HG02798 (cell line): ENCODE results near the gene JAZF1.
A peak's percentile ranks its signal among the peaks of the same experiment; 100 is the strongest.

ENCODE experiments used
- ATAC-seq: cut with Tn5 transposase; IDR thresholded peaks from one replicate; pipeline ENCODE4 v1.9.1; 2021; ENCODE audit warnings: mild to moderate bottlenecking; ENCODE audit not compliant: unreplicated experiment, poor library complexity

The JAZF1 gene

GRCh38 chr7:28083164-28083997 lies 97.2 kb downstream of the JAZF1 start:
- no peak for ATAC-seq

GRCh38 chr7:28082071-28082470 lies 98.5 kb downstream of the JAZF1 start:
- no peak for ATAC-seq

- ATAC-seq, result no peak
These were observed 99.6 kb downstream of the JAZF1 start for GRCh38 chr7:28081016-28081415.

- ATAC-seq, result no peak
These were observed 102.3 kb downstream of the JAZF1 start for GRCh38 chr7:28078036-28078901.

GRCh38 chr7:28077616-28078015 lies 103.0 kb downstream of the JAZF1 start:
- no peak for ATAC-seq

- ATAC-seq, result no peak
These were observed 104.0 kb downstream of the JAZF1 start for GRCh38 chr7:28076423-28077200.

GRCh38 chr7:28075674-28076358 lies 104.8 kb downstream of the JAZF1 start:
- no peak for ATAC-seq

GRCh38 chr7:28072876-28073514 lies 107.6 kb downstream of the JAZF1 start:
- ATAC-seq, result no peak

GRCh38 chr7:28071570-28071969 lies 109.0 kb downstream of the JAZF1 start:
- ATAC-seq, result no peak

- no peak for ATAC-seq
These were observed 110.1 kb downstream of the JAZF1 start for GRCh38 chr7:28070297-28071055.

GRCh38 chr7:28069807-28070206 lies 110.8 kb downstream of the JAZF1 start:
- no peak for ATAC-seq

- no peak for ATAC-seq
These were observed 111.2 kb downstream of the JAZF1 start for GRCh38 chr7:28069388-28069787.

- no peak for ATAC-seq
These were observed 111.8 kb downstream of the JAZF1 start for GRCh38 chr7:28068811-28069216.

GRCh38 chr7:28067171-28067570 lies 113.4 kb downstream of the JAZF1 start:
- ATAC-seq, result no peak

GRCh38 chr7:28065721-28066285 lies 114.8 kb downstream of the JAZF1 start:
- no peak for ATAC-seq

- no peak for ATAC-seq
These were observed 115.3 kb downstream of the JAZF1 start for GRCh38 chr7:28065308-28065707.

GRCh38 chr7:28064437-28064836 lies 116.2 kb downstream of the JAZF1 start:
- no peak for ATAC-seq

GRCh38 chr7:28062197-28062991 lies 118.2 kb downstream of the JAZF1 start:
- ATAC-seq, result peak; percentile 75
